Skeletal muscle tissue (tissue), 5 donors: ENCODE results near the gene SAFB2. TPM values are rescaled to one million over a fixed set of nuclear protein-coding genes. Genes with fewer than 3 reads are reported as not detected.

Experiments used
- H3K27ac ChIP-seq: one replicate; pipeline ENCODE4 v1.7.0; 2013; ENCODE audit warnings: mild to moderate bottlenecking, low read depth, low read length, inconsistent platforms
- H3K27me3 ChIP-seq, 3 donors: one replicate each; pipeline ENCODE4 v1.7.0; 2013; ENCODE audit warnings: low read length in 3 of 3; ENCODE audit not compliant: control insufficient read depth in 3 of 3, insufficient read depth in 3 of 3
- H3K36me3 ChIP-seq, 3 donors: one replicate each; pipeline ENCODE4 v1.7.0; 2013; ENCODE audit warnings: low read length in 3 of 3; ENCODE audit not compliant: control insufficient read depth in 3 of 3, insufficient read depth in 3 of 3
- H3K4me1 ChIP-seq, 3 donors: one replicate each; pipeline ENCODE4 v1.7.0; 2013; ENCODE audit warnings: low read length in 3 of 3, mild to moderate bottlenecking in 3 of 3; ENCODE audit not compliant: control insufficient read depth in 3 of 3, insufficient read depth in 3 of 3
- H3K4me3 ChIP-seq, 3 donors: one replicate each; pipeline ENCODE4 v1.7.0; 2013; ENCODE audit warnings: low read length in 3 of 3
- H3K9ac ChIP-seq, 3 donors: one replicate each; pipeline ENCODE4 v1.7.0; 2013; ENCODE audit warnings: low read length in 3 of 3, mild to moderate bottlenecking in 3 of 3, moderate library complexity in 2 of 3, low read depth in 1 of 3
- H3K9me3 ChIP-seq, 3 donors: one replicate each; pipeline ENCODE4 v1.7.0; 2013; ENCODE audit warnings: low read length in 3 of 3; ENCODE audit not compliant: control insufficient read depth in 3 of 3
- small RNA-seq: library from RNA; depleted of rRNA; stranded (forward); fragments of <200 nt; gene quantifications from one replicate; pipeline ENCODE3, GENCODE V24; 2014
- total RNA-seq: library from RNA; depleted of rRNA; stranded (reverse); fragments of >200 nt; gene quantifications from one replicate; pipeline ENCODE4 v1.2.3, GENCODE V29; 2014
- donor health status: Osteomylitis.

The SAFB2 gene
- total RNA-seq, 1 donor from 2014 or later: 23.5 TPM

- Histone ChIP-seq H3K9ac (no peak overlapping the region), H3K9me3 (no peaks in the 10 kb centered on the region), H3K4me1 (peaks cover 6 to 19% (median 15%) of the 10 kb centered on the region in 3 donors), H3K36me3 (no peaks in the 10 kb centered on the region), H3K27me3 (peaks cover 8 to 28% (median 20%) of the 10 kb centered on the region in 3 donors), H3K4me3 (no peak overlapping the region), H3K27ac (no peak overlapping the region)
Observed at GRCh38 chr19:5541456-5541855, 81.1 kb downstream of the SAFB2 start.

GRCh38 chr19:5540208-5540607, 82.4 kb downstream of the SAFB2 start:
- Histone ChIP-seq H3K27me3 (peaks cover 7 to 25% (median 24%) of the 10 kb centered on the region in 3 donors), H3K4me3 (no peak overlapping the region), H3K9ac (no peak overlapping the region), H3K9me3 (peaks cover 0 to 1% (median 1%) of the 10 kb centered on the region in 3 donors), H3K36me3 (no peaks in the 10 kb centered on the region), H3K4me1 (peaks cover 10 to 21% (median 21%) of the 10 kb centered on the region in 3 donors), H3K27ac (no peak overlapping the region)

GRCh38 chr19:5537870-5538269, 84.7 kb downstream of the SAFB2 start:
- Histone ChIP-seq H3K36me3 (no peaks in the 10 kb centered on the region), H3K27me3 (peaks cover 3 to 23% (median 23%) of the 10 kb centered on the region in 3 donors), H3K9ac (no peak overlapping the region), H3K4me3 (no peak overlapping the region), H3K4me1 (peaks cover 10 to 21% (median 21%) of the 10 kb centered on the region in 3 donors), H3K9me3 (peaks cover 3 to 13% (median 7%) of the 10 kb centered on the region in 3 donors), H3K27ac (no peak overlapping the region)

Small RNAs within 50 kb of the gene (small RNA-seq; reads per million reads assigned to genes)
- not detected for gene SNRPEP4

Other genes starting within 250 kb of the SAFB2 start
- not detected for gene ZNRF4, start 167.4 kb downstream of the SAFB2 start, total RNA-seq
- not detected for gene TINCR, start 54.8 kb downstream of the SAFB2 start, total RNA-seq
- 61.1 TPM for gene SAFB, start 307 bp upstream of the SAFB2 start, total RNA-seq
- gene MICOS13, start 57.7 kb upstream of the SAFB2 start, total RNA-seq: 43.3 TPM
- gene HSD11B1L, start 58.3 kb upstream of the SAFB2 start, total RNA-seq: 4.7 TPM
- 634 TPM for gene RPL36, start 67.5 kb upstream of the SAFB2 start, total RNA-seq
- 37.1 TPM for gene LONP1, start 97.4 kb upstream of the SAFB2 start, total RNA-seq
- gene CATSPERD, start 97.9 kb upstream of the SAFB2 start, total RNA-seq: not detected
- gene PRR22, start 162.0 kb upstream of the SAFB2 start, total RNA-seq: not detected
- 15.7 TPM for gene DUS3L, start 168.4 kb upstream of the SAFB2 start, total RNA-seq
- gene NRTN, start 182.3 kb upstream of the SAFB2 start, total RNA-seq: not detected
- not detected for gene FUT6, start 216.9 kb upstream of the SAFB2 start, total RNA-seq
- gene FUT3, start 228.7 kb upstream of the SAFB2 start, total RNA-seq: not detected
- not detected for gene FUT5, start 247.8 kb upstream of the SAFB2 start, total RNA-seq